GM19455 (cell line): ENCODE results near the gene FARS2.

Experiments used
- ATAC-seq: cut with Tn5 transposase; IDR thresholded peaks from one replicate; pipeline ENCODE4 v1.9.1; 2021; ENCODE audit not compliant: unreplicated experiment

FARS2 gene

DNA sequence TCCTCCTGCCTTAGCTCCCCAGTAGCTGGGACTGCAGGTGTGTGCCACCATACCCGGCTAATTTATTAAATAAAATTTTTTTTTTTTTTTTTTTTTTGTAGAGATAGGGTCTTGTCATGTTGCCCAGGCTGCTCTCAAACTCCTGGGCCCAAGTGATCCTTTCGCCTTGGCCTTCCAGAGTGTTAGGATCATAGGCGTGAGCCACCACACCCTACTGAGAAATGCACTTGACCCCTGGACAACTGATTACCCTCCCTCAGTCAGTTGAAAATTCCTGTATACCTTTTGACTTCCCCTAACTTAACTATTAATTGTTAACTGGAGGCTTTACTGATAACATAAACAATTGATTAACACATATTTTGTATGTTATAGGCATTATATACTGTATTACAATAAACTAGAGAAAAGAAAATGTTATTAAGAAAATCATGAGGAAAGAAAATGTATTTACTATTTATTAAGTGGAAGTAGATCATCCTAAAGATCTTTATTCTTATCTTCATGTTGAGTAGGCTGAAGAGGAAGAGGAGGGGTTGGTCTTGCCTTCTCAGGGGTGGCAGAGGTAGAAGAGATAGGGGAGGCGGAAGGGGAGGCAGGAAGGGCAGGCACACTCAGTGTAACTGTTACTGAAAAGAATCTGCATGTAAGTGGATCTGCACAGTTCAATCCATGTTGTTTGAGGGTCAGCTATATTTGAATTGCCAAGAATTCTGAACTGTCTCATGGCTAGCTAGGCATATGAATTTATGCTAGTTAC lies 104.3 kb downstream of the FARS2 start:
- ATAC-seq, result no peak

DNA sequence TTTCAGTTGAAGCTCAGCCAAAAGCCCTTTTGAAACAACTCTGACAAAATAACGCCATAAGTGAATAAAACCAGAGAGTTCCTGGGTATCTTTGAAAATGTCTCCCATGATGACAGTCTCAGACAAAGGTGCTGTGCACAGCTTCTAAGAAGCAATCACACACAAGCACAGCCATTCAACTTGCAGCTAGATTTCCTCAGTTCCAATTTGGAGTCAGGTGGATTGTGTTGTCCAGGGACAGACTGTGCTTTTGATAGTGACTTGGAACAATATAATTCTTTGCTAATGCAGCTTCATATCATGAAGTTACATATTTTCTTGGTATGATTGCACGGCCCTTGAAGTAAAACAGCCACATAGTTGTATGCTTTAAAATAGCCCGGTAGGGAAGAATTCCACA lies 105.6 kb downstream of the FARS2 start:
- no peak for ATAC-seq

DNA sequence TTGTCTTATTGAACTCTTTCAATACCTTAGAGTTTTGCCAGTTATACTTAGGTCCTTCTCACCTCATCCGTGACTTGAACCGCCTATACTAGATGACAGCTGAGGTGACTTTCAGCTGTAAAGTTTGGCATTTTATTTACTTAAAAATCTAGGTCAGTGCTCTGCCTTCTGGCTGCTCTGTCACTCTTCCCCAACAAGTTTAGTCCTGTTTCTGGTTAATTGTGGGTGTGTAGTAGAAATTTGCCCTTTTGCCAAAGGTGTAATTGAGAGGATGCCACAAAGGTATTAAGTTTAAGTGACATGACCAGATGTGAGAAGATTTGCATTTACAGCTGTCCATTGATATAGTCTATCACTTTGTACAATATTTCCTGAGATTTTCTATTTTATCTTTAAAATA lies 106.2 kb downstream of the FARS2 start:
- ATAC-seq, result no peak

DNA sequence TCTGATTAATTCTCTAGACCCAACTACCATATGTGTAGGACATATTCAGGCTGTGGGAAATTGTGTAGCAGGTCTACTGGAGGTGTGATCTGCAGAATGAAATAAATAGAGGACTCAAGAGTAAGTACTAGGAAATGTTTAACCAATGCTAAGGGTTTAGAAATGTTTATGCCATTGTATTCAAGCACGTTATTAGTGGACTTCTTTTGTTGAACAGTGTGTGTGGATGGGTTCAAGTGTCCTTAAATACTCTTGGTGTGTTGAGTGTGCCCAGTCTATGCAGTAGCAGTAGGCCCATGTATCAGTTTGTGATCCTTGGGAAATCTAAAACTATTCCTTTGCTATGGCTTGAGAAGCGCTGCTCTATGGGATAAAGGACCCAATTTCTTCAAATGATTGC lies 112.1 kb downstream of the FARS2 start:
- ATAC-seq, result no peak

DNA sequence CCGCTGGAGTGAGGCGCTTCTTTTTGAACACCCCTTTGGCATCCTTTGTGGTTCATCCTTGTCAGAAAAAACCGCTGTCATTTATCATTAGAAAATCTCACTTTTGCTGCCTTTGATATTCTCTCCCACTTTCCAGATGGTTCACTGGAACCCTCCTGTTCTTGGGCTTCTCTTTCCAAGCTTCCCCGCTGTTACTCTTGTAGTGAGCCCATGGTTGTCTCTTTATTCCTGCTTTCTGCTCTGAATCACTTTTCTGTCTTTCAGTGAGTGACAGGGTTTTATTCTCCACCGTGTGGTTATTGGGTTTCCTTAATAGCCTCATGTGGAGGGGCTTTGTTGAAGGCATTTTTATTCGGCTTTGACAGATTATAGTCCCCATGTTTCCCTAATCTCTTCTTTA lies 117.0 kb downstream of the FARS2 start:
- ATAC-seq, result no peak

DNA sequence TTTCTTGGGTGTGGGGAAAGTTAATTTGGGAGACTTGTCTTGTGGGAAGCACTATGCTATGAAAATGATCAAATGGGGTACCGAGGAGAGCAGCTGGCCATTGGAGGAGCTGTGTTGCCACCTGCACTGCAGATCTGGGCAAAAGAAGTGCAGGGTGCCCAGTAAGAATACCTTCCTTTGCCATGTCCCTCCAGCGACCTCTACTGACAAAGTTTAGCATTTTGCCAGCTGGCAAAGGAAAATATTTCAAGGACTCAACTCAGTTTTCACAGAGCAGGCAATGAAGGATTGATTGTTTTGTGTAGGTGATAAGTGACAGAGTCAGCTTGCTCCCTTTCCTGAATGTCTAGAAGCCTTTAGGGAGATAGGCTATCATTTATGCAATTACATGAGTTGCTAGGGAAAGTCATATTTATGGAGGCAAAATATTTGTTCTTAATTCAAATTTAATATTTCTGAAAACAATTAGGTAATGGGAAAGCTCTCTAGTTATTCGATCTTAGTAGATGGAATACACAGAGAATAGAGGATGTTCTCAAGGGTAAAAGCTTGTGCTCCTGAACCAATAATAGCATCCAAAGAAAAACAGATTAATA lies 118.4 kb downstream of the FARS2 start:
- no peak for ATAC-seq

DNA sequence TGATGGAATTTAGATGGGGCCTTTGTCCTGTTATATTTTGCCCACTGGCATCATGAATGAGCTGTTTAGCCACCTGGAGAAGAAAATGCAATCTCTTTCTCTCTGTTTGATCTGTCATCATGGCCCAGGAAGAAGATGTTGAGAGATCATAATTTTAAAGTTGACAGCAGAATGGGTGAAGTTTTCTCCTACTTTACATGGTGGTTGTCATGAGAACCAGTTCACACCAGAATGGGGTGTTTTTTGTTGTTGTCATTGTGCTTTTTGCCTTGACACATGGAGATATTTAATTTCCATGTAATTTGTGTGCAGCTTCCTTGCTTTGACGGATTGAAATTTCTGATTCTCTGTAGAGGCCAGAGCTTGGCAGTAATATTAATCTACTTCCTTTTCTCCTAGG lies 122.5 kb downstream of the FARS2 start:
- ATAC-seq, result no peak

DNA sequence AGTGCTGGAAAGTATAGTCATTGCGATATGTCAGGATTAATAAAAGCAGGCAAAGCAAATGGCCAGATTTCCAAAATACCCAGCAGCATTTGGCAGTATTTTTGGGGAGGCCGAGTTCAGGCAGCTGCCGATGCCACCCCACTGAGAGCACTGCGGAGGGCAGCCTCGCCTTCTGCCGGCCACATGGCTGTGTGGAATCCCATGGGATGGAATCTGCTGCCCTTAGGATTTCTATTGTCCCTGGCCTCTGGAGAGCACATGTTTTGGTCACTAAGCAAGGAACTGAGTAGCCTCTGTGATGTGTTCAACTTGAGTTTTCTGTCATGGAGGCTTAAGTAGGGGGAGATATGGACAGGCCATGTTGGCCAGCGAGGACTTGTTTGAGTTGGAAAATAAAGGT lies 123.0 kb downstream of the FARS2 start:
- ATAC-seq, result no peak

DNA sequence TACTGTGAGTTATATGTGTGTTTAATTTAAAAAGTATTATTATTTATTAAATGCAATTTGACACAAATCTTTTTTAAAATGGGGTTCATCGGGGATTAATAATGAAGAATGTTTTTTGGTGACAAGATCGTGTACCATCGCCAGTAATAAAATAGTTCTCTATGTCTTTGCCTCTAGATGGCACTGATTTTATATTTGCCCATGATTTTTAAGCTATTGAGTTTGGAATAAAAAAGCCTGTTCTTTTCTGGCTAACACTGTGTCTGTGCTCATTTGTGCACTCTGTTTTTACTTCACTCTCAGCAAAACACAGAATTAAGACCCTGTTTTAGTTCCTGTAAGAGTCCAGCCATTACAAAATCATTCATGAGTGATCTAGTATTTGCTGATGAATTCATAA lies 127.0 kb downstream of the FARS2 start:
- ATAC-seq, result no peak

DNA sequence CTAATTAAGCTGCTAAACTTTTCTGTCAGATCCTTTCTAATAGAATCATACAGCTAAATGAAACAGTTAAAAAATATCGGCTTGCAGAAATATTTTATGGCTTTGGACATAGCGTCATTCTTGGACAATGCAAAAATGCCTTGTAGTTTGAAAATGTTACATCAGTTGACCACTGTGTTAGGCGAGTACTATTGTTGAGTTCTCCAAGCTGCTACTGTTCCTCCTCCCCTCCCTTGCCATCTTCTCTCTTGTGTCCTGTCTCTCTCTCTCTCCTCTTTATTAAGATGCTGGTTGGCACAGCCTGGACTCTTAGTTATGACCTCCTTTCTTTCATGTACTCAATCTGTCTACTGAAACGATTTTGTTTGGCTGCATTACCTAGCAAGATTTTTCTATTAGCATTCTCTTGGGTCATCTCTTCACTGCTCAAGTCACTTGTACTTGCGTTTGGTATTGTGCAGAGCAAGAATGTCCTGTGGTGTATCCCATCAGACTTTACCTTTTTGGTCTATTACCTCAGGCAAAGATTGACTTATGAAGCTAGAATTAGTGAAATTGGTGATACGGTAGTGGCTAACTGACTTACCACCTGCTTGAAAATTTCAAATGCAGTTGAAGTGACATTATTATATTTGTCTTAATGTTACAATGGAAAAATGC lies 127.9 kb downstream of the FARS2 start:
- ATAC-seq, result no peak

DNA sequence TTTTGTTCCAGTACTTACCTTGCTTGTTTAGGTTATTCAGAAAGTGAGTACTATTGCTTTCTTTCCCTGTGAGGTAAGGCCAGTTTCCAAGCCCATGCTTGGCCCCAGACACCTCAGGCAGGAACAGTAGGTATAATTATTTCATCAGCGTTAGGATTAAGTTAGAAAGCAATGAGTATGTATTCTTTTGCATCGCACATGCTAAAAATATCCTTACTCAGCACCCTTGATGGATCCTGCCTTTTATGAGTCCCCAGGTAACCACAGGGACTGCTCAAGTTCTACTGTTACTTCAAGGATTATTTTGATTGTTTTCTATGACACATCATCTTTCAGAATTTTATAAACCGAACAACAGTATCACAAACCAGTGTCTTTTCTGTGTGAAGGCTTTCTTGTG lies 128.9 kb downstream of the FARS2 start:
- no peak for ATAC-seq

DNA sequence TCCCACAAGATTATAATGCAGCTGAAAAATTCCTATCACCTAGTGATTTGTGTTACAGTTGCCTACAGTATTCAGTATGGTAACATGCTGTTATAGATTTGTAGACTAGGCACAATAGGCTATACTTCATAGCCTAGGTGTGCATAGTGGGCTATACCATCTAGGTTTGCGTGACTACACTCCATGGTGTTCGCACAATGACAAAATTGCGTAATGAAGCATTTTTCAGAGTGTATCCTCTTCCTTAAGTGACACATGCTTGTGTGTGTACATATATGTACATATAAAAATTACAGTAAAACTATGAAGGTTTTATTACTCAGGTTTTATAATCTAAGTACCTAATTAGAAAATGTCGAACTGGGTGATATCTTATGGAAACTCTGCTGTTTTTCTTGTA lies 133.0 kb downstream of the FARS2 start:
- ATAC-seq, result no peak

DNA sequence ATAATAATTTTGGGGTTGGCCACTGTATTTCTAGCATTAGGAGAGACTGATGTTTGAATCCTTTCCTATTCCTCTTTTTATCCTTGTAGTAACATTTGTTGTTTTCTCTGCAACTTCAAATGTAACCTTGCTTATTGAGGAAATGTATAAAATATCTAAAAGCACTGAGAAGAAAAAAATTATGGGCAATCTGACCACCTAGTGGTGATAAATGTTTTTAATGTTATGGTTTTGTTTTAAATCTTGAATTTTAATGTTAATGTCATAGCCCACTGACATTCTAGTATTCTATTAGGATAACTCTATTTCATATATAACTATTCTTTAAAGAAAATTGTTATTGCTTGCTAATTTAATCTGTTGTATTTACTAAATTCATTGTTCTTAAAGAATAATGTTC lies 134.4 kb downstream of the FARS2 start:
- ATAC-seq, result no peak

DNA sequence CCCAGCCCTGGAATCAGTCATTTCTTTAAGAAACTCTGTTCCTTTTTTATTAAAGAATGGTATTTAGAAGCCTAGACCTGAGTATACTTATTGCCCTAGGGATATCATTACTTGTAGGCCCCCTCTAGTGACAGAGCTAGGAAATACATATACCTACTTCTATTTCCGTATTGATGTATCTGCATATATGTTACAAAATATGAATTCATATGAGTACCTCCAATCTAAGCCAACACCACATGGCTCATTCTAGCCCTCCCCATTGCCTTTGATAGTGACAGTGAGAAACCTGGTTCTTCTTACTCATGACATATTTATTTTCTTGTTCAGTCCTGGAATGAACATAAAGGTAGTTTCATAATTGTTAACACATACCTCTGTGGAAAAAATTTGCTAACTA lies 137.2 kb downstream of the FARS2 start:
- ATAC-seq, result no peak

DNA sequence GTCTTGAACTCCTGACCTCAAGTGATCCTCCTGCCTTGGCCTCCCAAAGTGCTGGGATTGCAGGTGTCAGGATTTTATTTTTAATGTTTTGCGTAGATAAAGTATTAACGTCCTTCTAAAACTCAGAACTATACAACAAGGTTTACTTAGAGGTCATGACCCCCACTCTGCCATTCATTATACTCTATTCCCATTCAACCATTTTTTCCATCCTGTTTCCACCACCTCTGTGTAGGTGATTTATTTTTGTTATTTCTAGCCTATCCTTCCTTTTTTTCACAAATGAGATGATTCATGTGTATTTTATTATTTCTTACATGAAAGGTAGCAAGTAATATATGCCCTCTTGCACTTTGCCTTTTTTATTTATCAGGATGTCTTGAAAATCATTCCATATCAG lies 138.1 kb downstream of the FARS2 start:
- no peak for ATAC-seq

DNA sequence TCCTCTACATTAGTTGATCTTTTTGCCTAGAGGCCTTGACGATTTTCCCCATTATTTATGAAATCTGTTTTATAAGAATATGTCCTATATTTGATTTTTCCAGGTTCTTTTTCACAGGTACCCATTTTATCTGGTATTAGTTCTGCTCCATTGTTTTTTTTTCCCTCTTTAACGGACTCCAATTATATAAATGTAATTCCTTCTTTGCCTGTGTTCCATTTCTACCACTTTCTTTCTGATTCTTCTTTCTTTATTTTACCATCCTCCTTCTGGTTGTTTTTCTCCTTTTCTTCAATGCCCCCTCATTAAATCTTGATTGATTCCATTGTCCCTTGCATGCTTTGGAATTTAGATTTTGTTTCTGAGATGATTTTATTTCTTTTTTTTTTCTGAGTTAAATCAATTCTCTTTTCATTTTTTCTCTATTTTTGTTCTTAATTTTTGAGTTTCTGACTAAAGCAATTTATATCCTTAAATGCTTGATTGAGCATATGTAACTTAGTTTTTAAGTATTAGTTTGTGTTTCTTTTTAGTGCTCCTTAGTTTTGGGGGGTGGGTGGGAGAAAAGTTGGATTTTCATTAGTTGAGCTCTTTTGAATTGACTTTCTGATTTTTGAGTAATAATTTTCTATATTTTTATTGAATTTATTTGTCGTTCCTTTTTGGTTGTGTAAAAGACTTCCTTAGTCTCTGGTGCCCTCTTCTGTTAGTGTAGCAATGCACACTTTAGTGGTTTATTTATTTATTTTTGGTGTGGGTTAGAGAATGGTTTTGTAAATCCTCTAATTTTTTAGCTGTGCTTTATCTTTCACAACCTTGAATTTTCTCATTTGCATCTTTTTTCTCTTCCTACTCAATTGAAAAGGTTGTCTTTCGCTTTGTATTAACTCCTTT lies 140.8 kb downstream of the FARS2 start:
- ATAC-seq, result no peak

DNA sequence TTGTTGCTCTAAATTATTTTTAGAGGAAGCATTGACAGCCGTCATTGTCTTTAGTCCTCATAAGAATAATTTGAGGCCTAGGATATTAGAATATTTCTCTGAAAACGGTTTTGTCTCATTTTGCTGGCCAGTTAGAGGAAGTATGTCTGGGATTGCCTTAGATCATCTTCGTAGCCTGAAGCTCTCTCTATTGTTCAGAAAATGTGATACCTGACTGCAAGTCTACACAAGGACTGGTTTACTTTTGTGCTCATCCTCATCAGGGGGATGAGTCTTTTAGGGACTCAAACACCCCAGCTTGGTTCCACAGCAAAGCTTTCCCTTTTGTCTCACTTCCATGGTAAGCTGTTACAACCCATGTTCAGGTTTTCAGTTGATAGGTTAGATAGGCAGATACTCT lies 141.8 kb downstream of the FARS2 start:
- ATAC-seq, result no peak

DNA sequence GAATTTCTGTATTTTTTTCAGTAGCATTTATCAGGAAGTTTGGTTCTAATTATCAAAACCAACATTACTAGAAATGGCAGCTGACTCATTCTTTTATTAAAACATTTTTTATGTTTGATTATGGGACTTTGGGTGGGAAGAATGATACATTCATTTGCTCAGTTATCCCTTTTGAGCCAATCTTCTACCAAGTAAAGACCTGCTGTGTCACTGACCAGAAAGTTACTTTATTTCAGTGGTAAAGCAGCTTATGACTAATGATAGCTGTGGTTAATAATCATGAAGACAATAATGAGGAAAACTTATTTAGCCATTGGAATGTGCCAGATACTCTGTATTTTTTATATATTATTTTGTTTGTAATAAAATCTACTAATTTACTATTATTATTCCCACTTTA lies 142.3 kb downstream of the FARS2 start:
- no peak for ATAC-seq

DNA sequence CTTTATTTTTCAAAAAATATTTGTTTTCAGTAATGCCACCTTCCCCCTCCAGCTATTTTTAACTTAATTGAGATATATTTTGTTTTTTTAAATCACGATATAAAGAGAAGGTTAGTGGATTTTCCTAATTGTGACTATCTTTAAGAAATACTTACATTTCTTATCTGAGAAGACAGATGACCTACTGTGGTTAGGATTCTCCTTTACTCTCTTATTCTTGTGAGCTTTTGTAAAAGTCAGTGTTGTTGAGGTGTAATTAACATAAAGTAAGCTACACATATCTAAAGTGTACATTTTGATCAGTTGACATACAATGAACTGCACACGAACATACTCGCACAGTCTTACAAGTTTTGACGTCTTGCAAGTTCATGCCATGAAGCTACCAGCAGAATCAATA lies 144.7 kb downstream of the FARS2 start:
- no peak for ATAC-seq

DNA sequence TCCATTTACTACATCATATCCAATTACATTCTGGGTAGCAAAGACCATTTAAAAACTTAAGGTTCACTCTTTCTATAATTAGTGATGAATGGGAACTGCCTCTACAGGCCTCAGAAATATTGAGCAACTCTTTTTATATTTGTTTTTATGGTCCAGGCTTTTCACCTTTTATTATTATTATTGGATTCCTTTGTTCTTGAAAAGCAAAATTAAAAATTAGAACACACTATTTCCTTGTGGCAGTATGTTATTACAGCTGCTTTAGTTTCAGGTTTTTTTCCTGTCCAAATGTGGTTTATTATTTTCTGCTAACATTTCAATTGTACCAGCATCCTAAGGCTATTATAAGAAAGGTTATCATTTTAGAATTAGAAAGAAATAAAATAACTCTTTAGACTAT lies 150.1 kb downstream of the FARS2 start:
- no peak for ATAC-seq

DNA sequence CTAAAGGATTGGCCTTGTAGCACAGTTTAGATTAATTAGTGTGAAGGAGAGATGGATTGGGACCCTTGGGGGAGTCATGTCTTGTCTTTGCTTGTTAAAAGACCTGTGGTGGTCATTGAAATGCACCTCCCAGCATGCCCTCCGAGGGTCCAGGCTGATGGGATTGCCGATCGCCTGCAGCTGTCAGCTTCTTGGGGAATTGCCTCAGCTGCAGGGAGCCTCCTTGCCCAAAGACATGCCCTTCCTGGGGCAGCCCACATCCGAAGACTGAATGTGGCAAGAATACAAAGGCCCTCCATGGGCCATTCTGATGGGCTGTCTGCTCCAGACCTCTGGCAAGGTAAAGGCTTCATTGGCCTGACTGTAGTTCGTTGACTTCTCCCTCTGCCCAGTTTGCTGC lies 150.7 kb downstream of the FARS2 start:
- ATAC-seq, result no peak

DNA sequence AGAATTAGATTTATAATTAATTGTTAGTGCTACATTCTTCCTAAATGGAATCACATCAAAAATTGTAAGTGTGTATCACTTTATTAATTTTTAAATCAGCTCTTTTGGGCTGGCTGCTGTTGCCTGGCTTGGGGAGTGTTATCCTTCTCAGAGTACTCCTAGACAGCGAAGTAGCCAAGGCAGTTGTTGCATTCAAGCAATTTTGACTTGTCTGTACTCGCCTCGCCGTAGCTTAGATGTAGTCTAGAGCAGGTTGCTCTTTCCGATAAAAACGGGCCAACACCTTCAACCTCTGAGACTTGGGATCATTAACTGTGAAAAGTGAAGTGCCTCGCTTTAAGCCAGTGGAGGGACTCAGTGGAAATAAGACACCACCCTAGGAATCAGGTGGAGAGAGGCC lies 151.3 kb downstream of the FARS2 start:
- no peak for ATAC-seq
